NCI-H2196 treated with DMSO at 0.1 percent for 48 hours (cell line): Measurements from ENCODE around the gene ZNF160.

Source experiments
- DNase-seq: peaks from one replicate; lab custom pipeline; 2025; ENCODE audit not compliant: unreplicated experiment; lab: John Stamatoyannopoulos, UW

The ZNF160 gene

DNA sequence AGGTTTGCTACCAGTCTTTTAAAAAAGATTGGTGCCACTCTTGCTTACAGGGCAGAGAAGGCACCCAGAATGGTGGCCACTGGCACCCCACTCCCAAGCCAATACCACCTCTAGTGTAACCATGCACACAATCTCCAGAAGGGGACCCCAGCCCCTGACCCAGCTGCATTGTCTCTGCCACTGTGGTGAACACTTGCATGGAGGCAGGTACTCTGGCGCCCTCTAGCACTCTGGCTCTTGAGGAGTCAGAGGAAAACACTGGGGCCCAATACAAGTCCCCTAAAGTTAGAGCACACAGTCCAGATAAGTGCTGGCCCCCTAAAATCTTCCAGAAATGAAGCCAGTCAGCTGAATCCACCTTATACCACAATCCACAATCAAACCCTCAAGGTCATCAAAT lies 83.5 kb downstream of the ZNF160 start:
- DNase-seq: no peak
